WTC11 (cell line): ENCODE data around the gene LRRC7.

ENCODE experiments used
- ATF2 ChIP-seq: sonication (generic); formaldehyde crosslinking; IDR thresholded peaks from 2 replicates; pipeline ENCODE4 v1.8.1; 2022; ENCODE audit warnings: low read depth, missing genetic modification reagents, borderline replicate concordance
- CBFB ChIP-seq: sonication (generic); formaldehyde crosslinking; IDR thresholded peaks from 2 replicates; pipeline ENCODE4 v1.8.1; 2022; ENCODE audit warnings: mild to moderate bottlenecking, low read depth, missing genetic modification reagents
- CTCF ChIP-seq: fragments of 200-600 bp; IDR thresholded peaks from 2 replicates; pipeline ENCODE4 v1.8.0; 2022; ENCODE audit warnings: antibody characterized with exemption
- USF2 ChIP-seq: sonication (generic); formaldehyde crosslinking; IDR thresholded peaks from 2 replicates; pipeline ENCODE4 v1.8.1; 2023; ENCODE audit warnings: mild to moderate bottlenecking, missing genetic modification reagents, moderate library complexity
- ZNF396 ChIP-seq: fragments of 250-450 bp; sonication (Bioruptor Pico); IDR thresholded peaks from 2 replicates; pipeline ENCODE4 v1.8.0; 2021; ENCODE audit warnings: mild to moderate bottlenecking, moderate library complexity, borderline replicate concordance

GRCh38 chr1:69649383-69649990 lies 81.8 kb downstream of the LRRC7 start:
- TF ChIP-seq ATF2 (CRISPR knock-in tag): no peak
- TF ChIP-seq CTCF: no peak
- no peak for TF ChIP-seq ZNF396
- TF ChIP-seq CBFB (CRISPR knock-in tag): no peak
- no peak for TF ChIP-seq USF2 (CRISPR knock-in tag)
